Thymus (tissue), 11 donors: Measurements from ENCODE around the gene ELMO2. TPM values are rescaled to one million over a fixed set of nuclear protein-coding genes. Genes with fewer than 3 reads are reported as not detected.

Experiments
- DNase-seq, 9 donors: peaks; one replicate each; pipeline ENCODE4 v3.0.0-alpha.2; 2013; ENCODE audit warnings: low spot score in 9 of 9, low read depth in 6 of 9, missing footprints in 1 of 9
- H3K27ac ChIP-seq, 2 donors: one replicate each; pipeline ENCODE4 v1.5.1; 2013; ENCODE audit warnings: control low read depth in 1 of 2, low read depth in 1 of 2, low read length in 1 of 2, mild to moderate bottlenecking in 1 of 2, moderate library complexity in 1 of 2
- H3K27me3 ChIP-seq, 2 donors: one replicate each; pipeline ENCODE4 v1.5.1; 2013; ENCODE audit warnings: low read length in 1 of 2; ENCODE audit not compliant: control insufficient read depth in 2 of 2, insufficient read depth in 1 of 2
- H3K36me3 ChIP-seq, 2 donors: one replicate each; pipeline ENCODE4 v1.5.1; 2013; ENCODE audit warnings: low read length in 1 of 2, mild to moderate bottlenecking in 1 of 2, moderate library complexity in 1 of 2; ENCODE audit not compliant: control insufficient read depth in 2 of 2, insufficient read depth in 2 of 2
- H3K4me1 ChIP-seq, 2 donors: one replicate each; pipeline ENCODE4 v1.5.1; 2013; ENCODE audit warnings: low read length in 2 of 2; ENCODE audit not compliant: control insufficient read depth in 2 of 2, insufficient read depth in 2 of 2
- H3K4me3 ChIP-seq, 2 donors: one replicate each; pipeline ENCODE4 v1.5.1; 2013; ENCODE audit warnings: low read length in 2 of 2, control low read depth in 1 of 2, mild to moderate bottlenecking in 1 of 2
- H3K9me3 ChIP-seq, 2 donors: one replicate each; pipeline ENCODE4 v1.5.1; 2013; ENCODE audit warnings: low read length in 1 of 2, mild to moderate bottlenecking in 1 of 2; ENCODE audit not compliant: control insufficient read depth in 2 of 2, insufficient read depth in 1 of 2
- WGBS: extraction: QIAGEN DNeasy Blood & Tissue Kit; methylation state at CpG from one replicate; pipeline ENCODE4 v1.1.7; 2013; 5-methylcytosine and 5-hydroxymethylcytosine counted together
- polyA plus RNA-seq: library from polyadenylated mRNA; stranded (reverse); fragments of 200-250 nt; gene quantifications from one replicate; pipeline ENCODE4 v1.2.3, GENCODE V29; 2013
- total RNA-seq: library from RNA; stranded (reverse); fragments of 120-200 nt; gene quantifications from one replicate; pipeline ENCODE4 v1.2.4, GENCODE V29; 2013
- donor health status: healthy.

Gene ELMO2
- total and polyA plus RNA-seq, 2 donors = 23.3 to 32.9 TPM

DNA sequence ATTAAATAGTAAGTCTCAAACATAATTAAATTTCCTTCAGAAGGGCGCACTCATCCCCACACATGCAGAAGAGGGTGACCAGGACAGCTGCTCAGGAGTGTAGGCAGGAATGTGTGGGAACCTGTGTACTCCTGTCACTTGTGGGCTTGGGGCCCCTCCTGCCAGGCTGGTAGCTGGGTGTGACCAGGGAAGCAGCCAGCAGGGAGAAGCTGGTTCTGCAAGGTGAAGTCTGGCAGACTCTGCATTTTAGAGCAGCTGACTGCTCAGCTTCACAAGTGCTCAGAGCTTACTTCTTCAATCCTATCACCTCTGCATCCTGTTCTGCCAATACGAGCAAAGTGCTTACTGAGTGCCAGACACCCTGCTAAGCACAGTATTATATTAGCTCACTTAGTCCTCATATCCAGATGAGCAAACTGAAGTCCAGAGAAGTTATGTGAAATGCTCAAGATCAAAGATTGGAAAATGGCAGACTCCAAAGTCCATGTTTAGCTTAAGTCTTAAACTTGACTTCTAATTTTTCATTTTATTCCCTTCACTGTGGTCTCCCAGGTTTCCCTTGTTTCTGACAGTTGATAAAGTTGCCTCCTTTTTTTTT lies 27.9 kb downstream of the ELMO2 start:
- WGBS = 96% methylated on average over 2 of the region's 2 CpGs
- no peak for DNase-seq
- Histone ChIP-seq H3K9me3 (no peaks in the 10 kb centered on the region), H3K4me1 (no peaks in the 10 kb centered on the region), H3K36me3 (peaks cover 59 to 69% of the 10 kb centered on the region in 2 donors), H3K4me3 (no peak overlapping the region), H3K27me3 (no peaks in the 10 kb centered on the region), H3K27ac (no peak overlapping the region)

- peaks cover 59 to 67% of the 10 kb centered on the region in 2 donors for H3K36me3 ChIP-seq
- H3K27me3 ChIP-seq = no peaks in the 10 kb centered on the region
- no peak overlapping the region for H3K27ac ChIP-seq
- 94% methylated on average over 7 of the region's 7 CpGs for WGBS
- H3K4me3 ChIP-seq = no peak overlapping the region
- no peaks in the 10 kb centered on the region for H3K4me1 ChIP-seq
- DNase-seq = no peak
- no peaks in the 10 kb centered on the region for H3K9me3 ChIP-seq
Measured at GRCh38 chr20:46377518-46377917, 28.9 kb downstream of the ELMO2 start.

- Histone ChIP-seq H3K36me3 (peaks cover 58 to 68% of the 10 kb centered on the region in 2 donors), H3K4me1 (no peaks in the 10 kb centered on the region), H3K27me3 (no peaks in the 10 kb centered on the region), H3K9me3 (no peaks in the 10 kb centered on the region), H3K27ac (no peak overlapping the region), H3K4me3 (no peak overlapping the region)
- 94% methylated on average over 4 of the region's 4 CpGs for WGBS
- DNase-seq = no peak
Measured at GRCh38 chr20:46376196-46376785, 30.1 kb downstream of the ELMO2 start.

DNA sequence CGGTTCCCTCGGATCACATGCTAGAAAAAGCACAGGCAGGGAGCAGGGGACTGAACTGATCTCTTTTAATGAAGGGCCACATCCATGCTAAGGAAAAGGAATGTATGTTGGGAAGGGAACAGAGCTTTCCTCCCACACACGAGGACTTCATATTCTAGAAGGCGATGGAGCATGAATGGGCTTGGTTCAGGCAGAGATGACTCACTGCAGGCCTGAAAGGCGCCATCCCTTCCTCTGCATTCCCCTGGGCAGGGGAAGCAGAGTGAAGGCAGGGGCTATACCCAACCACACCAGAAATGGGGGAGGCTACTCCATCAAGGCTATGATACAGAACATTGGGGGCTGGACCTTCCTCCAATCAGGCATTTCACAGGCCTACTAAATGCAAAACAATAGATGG lies 30.6 kb downstream of the ELMO2 start:
- H3K27me3 ChIP-seq = no peaks in the 10 kb centered on the region
- DNase-seq = no peak
- WGBS = 95% methylated on average over 5 of the region's 5 CpGs
- no peaks in the 10 kb centered on the region for H3K9me3 ChIP-seq
- no peaks in the 10 kb centered on the region for H3K4me1 ChIP-seq
- peaks cover 61 to 72% of the 10 kb centered on the region in 2 donors for H3K36me3 ChIP-seq
- H3K4me3 ChIP-seq = no peak overlapping the region
- H3K27ac ChIP-seq = no peak overlapping the region

DNA sequence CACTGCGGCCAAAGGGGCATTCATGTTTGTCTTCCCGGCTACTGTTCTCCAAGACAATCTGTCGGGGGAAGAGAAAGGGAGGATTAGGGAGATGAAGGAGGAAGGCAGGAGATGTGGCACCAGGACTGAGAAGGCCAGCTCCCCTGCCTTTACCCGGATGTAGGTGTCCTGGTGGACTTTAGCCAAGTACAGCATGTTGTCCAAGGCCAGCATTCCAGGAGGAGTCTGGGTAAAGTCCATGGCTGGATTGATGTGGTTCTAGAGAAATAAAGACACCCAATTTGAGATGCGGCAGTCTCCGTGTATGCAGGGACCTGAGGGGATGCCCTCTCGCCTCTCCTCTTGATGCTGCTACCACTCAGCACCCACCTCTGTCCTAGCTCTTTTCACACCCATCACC lies 32.0 kb downstream of the ELMO2 start:
- Histone ChIP-seq H3K9me3 (no peaks in the 10 kb centered on the region), H3K36me3 (peaks cover 58 to 79% of the 10 kb centered on the region in 2 donors), H3K27me3 (no peaks in the 10 kb centered on the region), H3K27ac (no peak overlapping the region), H3K4me3 (no peak overlapping the region), H3K4me1 (no peaks in the 10 kb centered on the region)
- DNase-seq = no peak
- 98% methylated on average over 7 of the region's 7 CpGs for WGBS

DNA sequence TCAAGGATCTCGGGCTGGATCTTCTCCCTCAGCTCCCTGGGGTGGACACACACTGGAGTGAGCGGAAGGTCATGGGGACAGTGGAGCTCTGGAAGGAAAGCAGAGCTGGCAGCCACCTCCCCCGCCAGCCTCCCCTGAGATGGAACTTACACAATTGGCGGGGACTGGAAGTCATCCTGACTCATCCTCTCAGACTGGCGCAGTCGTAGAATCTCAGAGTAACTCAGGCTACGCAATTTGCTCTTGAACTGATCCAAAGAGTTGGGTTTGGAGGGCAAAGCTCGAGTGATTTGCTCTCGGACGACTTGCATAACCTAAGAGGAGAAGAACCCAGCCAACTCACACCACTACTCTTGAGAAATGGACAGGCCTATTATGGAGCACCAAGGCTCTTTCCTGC lies 34.8 kb downstream of the ELMO2 start:
- H3K36me3 ChIP-seq = peaks cover 79 to 85% of the 10 kb centered on the region in 2 donors
- H3K4me1 ChIP-seq = no peaks in the 10 kb centered on the region
- WGBS = 98% methylated on average over 10 of the region's 10 CpGs
- H3K4me3 ChIP-seq = no peak overlapping the region
- H3K27ac ChIP-seq = no peak overlapping the region
- H3K9me3 ChIP-seq = no peaks in the 10 kb centered on the region
- H3K27me3 ChIP-seq = no peaks in the 10 kb centered on the region
- no peak for DNase-seq

GRCh38 chr20:46368902-46369268 lies 37.5 kb downstream of the ELMO2 start:
- Histone ChIP-seq H3K27me3 (no peaks in the 10 kb centered on the region), H3K9me3 (no peaks in the 10 kb centered on the region), H3K36me3 (peaks cover 66 to 74% of the 10 kb centered on the region in 2 donors), H3K27ac (no peak overlapping the region), H3K4me3 (no peak overlapping the region), H3K4me1 (peaks cover 3 to 11% of the 10 kb centered on the region in 2 donors)
- DNase-seq = no peak
- 95% methylated on average over 5 of the region's 5 CpGs for WGBS

GRCh38 chr20:46367967-46368901 lies 38.2 kb downstream of the ELMO2 start:
- Histone ChIP-seq H3K4me1 (peaks cover 7 to 16% of the 10 kb centered on the region in 2 donors), H3K36me3 (peaks cover 59 to 67% of the 10 kb centered on the region in 2 donors), H3K4me3 (no peak overlapping the region), H3K27ac (no peak overlapping the region), H3K9me3 (no peaks in the 10 kb centered on the region), H3K27me3 (no peaks in the 10 kb centered on the region)
- WGBS = 97% methylated on average over 6 of the region's 6 CpGs
- no peak for DNase-seq

DNA sequence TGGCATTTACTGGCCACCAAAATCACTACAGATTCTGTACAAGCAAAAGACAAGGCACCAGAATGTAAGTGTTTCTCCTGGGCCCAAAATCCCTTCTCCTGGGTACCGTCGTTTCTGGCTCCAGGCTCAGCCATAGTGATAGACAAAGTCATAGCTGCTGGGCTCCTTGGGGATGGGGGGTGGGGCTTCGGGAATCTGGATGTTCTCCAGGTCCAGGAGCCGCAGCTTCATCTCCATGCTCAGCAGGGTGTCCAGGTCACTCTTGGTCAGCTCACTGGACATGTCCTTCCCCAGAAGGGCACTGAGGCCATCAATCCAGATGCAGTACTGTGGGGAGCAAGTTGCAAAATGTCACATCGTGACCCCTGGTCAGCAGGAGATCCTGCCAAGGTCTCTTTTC lies 39.2 kb downstream of the ELMO2 start:
- Histone ChIP-seq H3K36me3 (peaks cover 50 to 62% of the 10 kb centered on the region in 2 donors), H3K27ac (no peak overlapping the region), H3K9me3 (no peaks in the 10 kb centered on the region), H3K4me1 (peaks cover 7 to 22% of the 10 kb centered on the region in 2 donors), H3K4me3 (no peak overlapping the region), H3K27me3 (no peaks in the 10 kb centered on the region)
- no peak for DNase-seq
- WGBS = 96% methylated on average over 5 of the region's 5 CpGs
